Ishikawa (cell line): ENCODE results near the gene CAPN5.

Experiments used
- CEBPB ChIP-seq: IDR thresholded peaks from 2 replicates; pipeline ENCODE4 v1.6.1; 2012
- CREB1 ChIP-seq: IDR thresholded peaks from 2 replicates; pipeline ENCODE4 v1.6.1; 2012; ENCODE audit warnings: low read depth
- EGR1 ChIP-seq: IDR thresholded peaks from 2 replicates; pipeline ENCODE4 v1.6.1; 2012
- EP300 ChIP-seq: IDR thresholded peaks from 2 replicates; pipeline ENCODE4 v1.6.1; 2012; ENCODE audit warnings: borderline replicate concordance
- FOXM1 ChIP-seq: IDR thresholded peaks from 2 replicates; pipeline ENCODE4 v1.6.1; 2012; ENCODE audit warnings: low read depth, borderline replicate concordance
- MAX ChIP-seq: IDR thresholded peaks from 2 replicates; pipeline ENCODE4 v1.6.1; 2012
- NFIC ChIP-seq: IDR thresholded peaks from 2 replicates; pipeline ENCODE4 v1.6.1; 2012
- RAD21 ChIP-seq: IDR thresholded peaks from 2 replicates; pipeline ENCODE4 v1.6.1; 2012; ENCODE audit warnings: low read depth
- REST ChIP-seq: IDR thresholded peaks from 2 replicates; pipeline ENCODE4 v1.6.1; 2012; ENCODE audit warnings: low read depth, mild to moderate bottlenecking
- TAF1 ChIP-seq: IDR thresholded peaks from 2 replicates; pipeline ENCODE4 v1.6.1; 2012; ENCODE audit warnings: low read depth, mild to moderate bottlenecking
- TCF12 ChIP-seq: IDR thresholded peaks from 2 replicates; pipeline ENCODE4 v1.6.1; 2012; ENCODE audit warnings: low read depth
- TEAD4 ChIP-seq: IDR thresholded peaks from 2 replicates; pipeline ENCODE4 v1.6.1; 2012
- USF1 ChIP-seq: IDR thresholded peaks from 2 replicates; pipeline ENCODE4 v1.6.1; 2012
- YY1 ChIP-seq: IDR thresholded peaks from 2 replicates; pipeline ENCODE4 v1.6.1; 2012; ENCODE audit warnings: low read depth
- ZBTB7A ChIP-seq: IDR thresholded peaks from 2 replicates; pipeline ENCODE4 v1.6.1; 2012; ENCODE audit warnings: low read depth

The CAPN5 gene

GRCh38 chr11:77151804-77152509 is 85.2 kb downstream of the CAPN5 start:
- TF ChIP-seq TCF12 (no peak), RAD21 (no peak), FOXM1 (no peak), TAF1 (no peak), YY1 (no peak), TEAD4 (no peak), CEBPB (no peak), CREB1 (no peak), NFIC (no peak), EGR1 (no peak), MAX (no peak), USF1 (no peak), EP300 (no peak), ZBTB7A (no peak), REST (no peak)

- TF ChIP-seq TEAD4 (no peak), USF1 (no peak), FOXM1 (no peak), TCF12 (no peak), MAX (no peak), YY1 (no peak), EP300 (no peak), RAD21 (no peak), TAF1 (no peak), EGR1 (no peak), NFIC (no peak), CEBPB (no peak), ZBTB7A (no peak), CREB1 (no peak), REST (no peak)
These were observed 86.1 kb downstream of the CAPN5 start for GRCh38 chr11:77152846-77153245.

GRCh38 chr11:77153276-77154185 is 86.8 kb downstream of the CAPN5 start:
- TF ChIP-seq MAX (no peak), USF1 (no peak), TCF12 (no peak), RAD21 (no peak), NFIC (no peak), CEBPB (no peak), TEAD4 (no peak), EGR1 (no peak), YY1 (no peak), ZBTB7A (no peak), REST (no peak)
